Loucy (cell line): Measurements from ENCODE around the gene OR7E24.
A peak's percentile ranks its signal among the peaks of the same experiment; 100 is the strongest.

ENCODE experiments used
- H2AFZ ChIP-seq: fragments of 200-600 bp; sonication (generic); 2 replicates; pipeline ENCODE4 v1.6.0; 2016; ENCODE audit warnings: antibody characterized with exemption, mild to moderate bottlenecking, low read length, moderate library complexity
- H3F3A ChIP-seq: fragments of 200-600 bp; 2 replicates; pipeline ENCODE4 v1.6.0; 2016; ENCODE audit warnings: antibody characterized with exemption, low read depth, mild to moderate bottlenecking
- H3K27me3 ChIP-seq: fragments of 200-600 bp; sonication (generic); 2 replicates; pipeline ENCODE4 v1.6.1; 2014; ENCODE audit warnings: low read length, mild to moderate bottlenecking; ENCODE audit not compliant: insufficient read depth, poor library complexity, severe bottlenecking
- H3K36me3 ChIP-seq: fragments of 200-600 bp; sonication (generic); 2 replicates; pipeline ENCODE4 v1.6.1; 2016; ENCODE audit warnings: low read length; ENCODE audit not compliant: insufficient read depth
- H3K4me1 ChIP-seq: fragments of 200-600 bp; sonication (generic); 2 replicates; pipeline ENCODE4 v1.5.1; 2014; ENCODE audit warnings: low read length, mild to moderate bottlenecking; ENCODE audit not compliant: insufficient read depth, poor library complexity, severe bottlenecking
- H3K4me2 ChIP-seq: fragments of 200-600 bp; sonication (generic); 2 replicates; pipeline ENCODE4 v1.6.0; 2014; ENCODE audit warnings: antibody characterized with exemption, low read length, low read depth, mild to moderate bottlenecking; ENCODE audit not compliant: poor library complexity, severe bottlenecking
- H3K4me3 ChIP-seq: fragments of 200-600 bp; sonication (generic); 2 replicates; pipeline ENCODE4 v1.5.1; 2014; ENCODE audit warnings: low read length, mild to moderate bottlenecking, mixed read lengths; ENCODE audit not compliant: poor library complexity, severe bottlenecking
- H3K79me2 ChIP-seq: fragments of 200-600 bp; sonication (generic); 2 replicates; pipeline ENCODE4 v1.6.1; 2014; ENCODE audit warnings: low read length; ENCODE audit not compliant: insufficient read depth
- H3K9ac ChIP-seq: fragments of 200-600 bp; sonication (generic); 2 replicates; pipeline ENCODE4 v1.6.0; 2014; ENCODE audit warnings: mild to moderate bottlenecking, low read depth, low read length, moderate library complexity; ENCODE audit not compliant: poor library complexity, severe bottlenecking
- H3K9me2 ChIP-seq: fragments of 200-600 bp; sonication (generic); replicated peaks from 2 replicates; pipeline ENCODE4 v1.6.1; 2016; ENCODE audit warnings: low read depth, low read length, mixed read lengths
- H3K9me3 ChIP-seq: fragments of 200-600 bp; sonication (generic); 2 replicates; pipeline ENCODE4 v1.6.1; 2014; ENCODE audit warnings: mild to moderate bottlenecking, antibody characterized with exemption, low read length, low read depth; ENCODE audit not compliant: insufficient read depth
- H4K20me1 ChIP-seq: fragments of 200-600 bp; sonication (generic); 2 replicates; pipeline ENCODE4 v1.6.0; 2014; ENCODE audit warnings: antibody characterized with exemption, low read length, mild to moderate bottlenecking; ENCODE audit not compliant: insufficient read depth, poor library complexity, severe bottlenecking
- EZH2phosphoT487 ChIP-seq: fragments of 200-600 bp; IDR thresholded peaks from 2 replicates; pipeline ENCODE4 v1.6.1; 2018; ENCODE audit warnings: antibody characterized with exemption, mild to moderate bottlenecking, moderate library complexity, borderline replicate concordance
- TF ChIP-seq, protein P1 (sequence below): fragments of 200-600 bp; sonication (generic); conservative IDR thresholded peaks from 2 replicates; pipeline ENCODE4 v1.5.1; 2014; ENCODE audit warnings: mild to moderate bottlenecking, antibody characterized with exemption, low read length

Gene OR7E24

DNA sequence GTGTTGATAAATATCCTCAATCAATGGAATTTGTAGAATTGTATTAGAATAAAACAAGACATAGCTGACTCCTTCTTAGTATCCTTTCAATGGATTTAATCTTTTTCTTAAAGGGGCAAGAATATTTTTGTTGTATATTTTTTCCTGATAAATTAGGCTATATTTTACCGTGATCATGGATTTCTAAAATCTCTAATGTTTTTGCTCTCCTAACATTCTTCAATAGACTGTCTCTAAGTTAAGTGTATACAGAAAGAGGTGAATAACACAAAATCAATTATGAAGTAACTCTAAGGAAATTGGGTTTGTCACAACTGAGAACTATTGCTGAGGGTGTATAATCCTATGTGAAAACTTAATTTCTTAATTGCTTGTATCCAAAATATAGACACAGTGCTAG, at the start of gene OR7E24:
TSS of gene OR7E24 (plus strand) at position 301 of the 400 bp plus-strand sequence. CDS start 114 bp downstream, outside the sequence.
- Histone ChIP-seq H3K4me2 (no peak within 1 kb of the TSS), H3K9me2 (no peaks in the 10 kb centered on the region), H3F3A (no peaks in the 10 kb centered on the region), H3K9ac (no peak within 1 kb of the TSS), H3K36me3 (no peaks in the 10 kb centered on the region), H3K79me2 (no peaks in the 10 kb centered on the region), H3K4me3 (no peak within 1 kb of the TSS), H3K4me1 (no peaks in the 10 kb centered on the region), H3K9me3 (no peaks in the 10 kb centered on the region), H4K20me1 (no peaks in the 10 kb centered on the region), H3K27me3 (no peaks in the 10 kb centered on the region), H2AFZ (no peak within 1 kb of the TSS)
- TF ChIP-seq EZH2phosphoT487 = no peak
- TF ChIP-seq, protein P1, sequence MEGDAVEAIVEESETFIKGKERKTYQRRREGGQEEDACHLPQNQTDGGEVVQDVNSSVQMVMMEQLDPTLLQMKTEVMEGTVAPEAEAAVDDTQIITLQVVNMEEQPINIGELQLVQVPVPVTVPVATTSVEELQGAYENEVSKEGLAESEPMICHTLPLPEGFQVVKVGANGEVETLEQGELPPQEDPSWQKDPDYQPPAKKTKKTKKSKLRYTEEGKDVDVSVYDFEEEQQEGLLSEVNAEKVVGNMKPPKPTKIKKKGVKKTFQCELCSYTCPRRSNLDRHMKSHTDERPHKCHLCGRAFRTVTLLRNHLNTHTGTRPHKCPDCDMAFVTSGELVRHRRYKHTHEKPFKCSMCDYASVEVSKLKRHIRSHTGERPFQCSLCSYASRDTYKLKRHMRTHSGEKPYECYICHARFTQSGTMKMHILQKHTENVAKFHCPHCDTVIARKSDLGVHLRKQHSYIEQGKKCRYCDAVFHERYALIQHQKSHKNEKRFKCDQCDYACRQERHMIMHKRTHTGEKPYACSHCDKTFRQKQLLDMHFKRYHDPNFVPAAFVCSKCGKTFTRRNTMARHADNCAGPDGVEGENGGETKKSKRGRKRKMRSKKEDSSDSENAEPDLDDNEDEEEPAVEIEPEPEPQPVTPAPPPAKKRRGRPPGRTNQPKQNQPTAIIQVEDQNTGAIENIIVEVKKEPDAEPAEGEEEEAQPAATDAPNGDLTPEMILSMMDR = no peak

- H3K4me3 ChIP-seq = peak overlapping the region; percentile 62
Observed at GRCh38 chr19:9205501-9206113, 45.1 kb upstream of the OR7E24 start.

GRCh38 chr19:9219489-9219888, 31.2 kb upstream of the OR7E24 start, which contains the start of gene OR7D4:
OR7D4 (minus strand) TSS chr19:9219589; CDS start chr19:9214837, 4,752 bp downstream.
- no peak for TF ChIP-seq EZH2phosphoT487
- TF ChIP-seq, protein P1 = no peak
- H3K4me3 ChIP-seq = no peak within 1 kb of the TSS
- H3K4me2 ChIP-seq = no peak within 1 kb of the TSS
- no peaks in the 10 kb centered on the region for H3F3A ChIP-seq
- no peaks in the 10 kb centered on the region for H3K36me3 ChIP-seq
- no peaks in the 10 kb centered on the region for H3K79me2 ChIP-seq
- H4K20me1 ChIP-seq = no peaks in the 10 kb centered on the region
- H3K9me2 ChIP-seq = no peaks in the 10 kb centered on the region
- no peaks in the 10 kb centered on the region for H3K9me3 ChIP-seq
- H2AFZ ChIP-seq = no peak within 1 kb of the TSS
- no peaks in the 10 kb centered on the region for H3K4me1 ChIP-seq
- H3K27me3 ChIP-seq = no peaks in the 10 kb centered on the region
- no peak within 1 kb of the TSS for H3K9ac ChIP-seq

More at GRCh38 chr19:9205501-9206113, 45.1 kb upstream of the OR7E24 start:
- no peaks in the 10 kb centered on the region for H3K9me3 ChIP-seq
- H3K27me3 ChIP-seq = no peaks in the 10 kb centered on the region
- no peaks in the 10 kb centered on the region for H3K4me1 ChIP-seq
- TF ChIP-seq, protein P1 = peak; percentile 79
- TF ChIP-seq EZH2phosphoT487 = no peak
- peak overlapping the region; percentile 88 for H2AFZ ChIP-seq
- no peaks in the 10 kb centered on the region for H3F3A ChIP-seq
- no peak overlapping the region for H3K9ac ChIP-seq
- peak overlapping the region; percentile 76 for H3K4me2 ChIP-seq
- no peaks in the 10 kb centered on the region for H3K9me2 ChIP-seq
- H4K20me1 ChIP-seq = no peaks in the 10 kb centered on the region
- no peaks in the 10 kb centered on the region for H3K79me2 ChIP-seq
- no peaks in the 10 kb centered on the region for H3K36me3 ChIP-seq
